Erythroblast (primary cell): Measurements from ENCODE around the gene COL13A1.

Experiments
- GATA1 ChIP-seq: IDR thresholded peaks from 2 replicates; pipeline ENCODE4 v1.6.1; 2011; ENCODE audit warnings: low read depth, mild to moderate bottlenecking, control low read depth, low read length, moderate library complexity
- POLR2A ChIP-seq: IDR thresholded peaks from 2 replicates; pipeline ENCODE4 v1.6.1; 2011; ENCODE audit warnings: mild to moderate bottlenecking, low read length

DNA sequence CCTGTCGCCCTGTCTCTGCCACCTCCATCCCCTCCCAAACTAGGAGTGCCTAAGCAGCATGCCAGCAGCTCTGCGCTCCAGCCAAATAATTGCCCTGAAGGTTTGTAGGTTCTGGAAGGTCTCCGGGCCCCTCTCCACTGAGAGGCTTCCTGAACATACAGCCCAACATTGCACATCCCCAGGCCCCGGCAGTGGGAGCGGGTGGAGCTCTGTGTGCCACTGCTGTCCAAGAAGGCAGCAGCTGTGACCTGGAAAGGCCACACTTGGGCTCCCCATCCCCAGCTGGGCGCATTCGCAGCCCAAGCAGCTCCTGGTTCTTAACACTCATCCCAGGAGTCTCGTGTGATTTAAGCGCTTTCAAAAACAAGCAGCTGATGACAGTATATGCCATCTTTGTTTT, 95.7 kb downstream of the COL13A1 start:
- no peak for TF ChIP-seq POLR2A
- no peak for TF ChIP-seq GATA1
